NCI-H1048 (cell line): Measurements from ENCODE around the gene GAMT.
"Not testable (repeated sequence)": the region's sequence is repeated elsewhere in the genome, so short reads cannot be mapped to it uniquely, and the experiment has no call there.

Experiments used
- DNase-seq: peaks from one replicate; lab custom pipeline; 2025; lab: John Stamatoyannopoulos, UW

GAMT gene

GRCh38 chr19:1433119-1434039 lies 32.0 kb upstream of the GAMT start:
- no peak for DNase-seq

GRCh38 chr19:1432507-1432887 lies 31.2 kb upstream of the GAMT start:
- no peak for DNase-seq

- no peak for DNase-seq
Measured at GRCh38 chr19:1431759-1432506, 30.6 kb upstream of the GAMT start.

- DNase-seq, result no peak
Measured at GRCh38 chr19:1430246-1430645, 28.9 kb upstream of the GAMT start.

GRCh38 chr19:1429750-1430149 lies 28.4 kb upstream of the GAMT start:
- no peak for DNase-seq

GRCh38 chr19:1428738-1429391 lies 27.5 kb upstream of the GAMT start:
- DNase-seq, result no peak

- DNase-seq, result no peak
Measured at GRCh38 chr19:1427221-1427920, 26.0 kb upstream of the GAMT start.

- no peak for DNase-seq
Measured at GRCh38 chr19:1426736-1427135, 25.4 kb upstream of the GAMT start.

GRCh38 chr19:1425902-1426301 lies 24.6 kb upstream of the GAMT start:
- DNase-seq, result no peak

GRCh38 chr19:1425102-1425837 lies 23.9 kb upstream of the GAMT start:
- no peak for DNase-seq

- no peak for DNase-seq
Measured at GRCh38 chr19:1424192-1424955, 23.0 kb upstream of the GAMT start.

- no peak for DNase-seq
Measured at GRCh38 chr19:1423436-1424191, 22.3 kb upstream of the GAMT start.

- no peak for DNase-seq
Measured at GRCh38 chr19:1422943-1423342, 21.6 kb upstream of the GAMT start.

- no peak for DNase-seq
Measured at GRCh38 chr19:1422360-1422759, 21.0 kb upstream of the GAMT start.

GRCh38 chr19:1421958-1422305 lies 20.6 kb upstream of the GAMT start:
- DNase-seq, result no peak

- DNase-seq, result no peak
Measured at GRCh38 chr19:1421218-1421957, 20.0 kb upstream of the GAMT start.

GRCh38 chr19:1420590-1420989 lies 19.2 kb upstream of the GAMT start:
- DNase-seq, result no peak

GRCh38 chr19:1420085-1420484 lies 18.7 kb upstream of the GAMT start:
- DNase-seq, result not testable (repeated sequence)
